ENCODE results near the gene CHST5. TPM values are rescaled to one million over a fixed set of nuclear protein-coding genes. Genes with fewer than 3 reads are reported as not detected.
"Not testable (repeated sequence)": the region's sequence is repeated elsewhere in the genome, so short reads cannot be mapped to it uniquely, and the experiment has no call there.

The CHST5 gene
- polyA plus RNA-seq, 1 donor from 2014 or later = 2.7 TPM

GRCh38 chr16:75501359-75501758, 34.5 kb downstream of the CHST5 start:
- Histone ChIP-seq H3K4me2 (ENCODE audit: low read length) (no peak overlapping the region), H3K9ac (ENCODE audit: low read length) (no peak overlapping the region), H3F3A (ENCODE audit: insufficient read depth, low read length, poor library complexity, severe bottlenecking) (no peaks in the 10 kb centered on the region), H3K79me2 (replicated peaks; ENCODE audit: insufficient read depth, low read length) (no peaks in the 10 kb centered on the region), H3K9me3 (ENCODE audit: low read length) (no peaks in the 10 kb centered on the region), H3K4me3 (ENCODE audit: low read length) (no peak overlapping the region), H4K20me1 (ENCODE audit: insufficient read depth) (no peaks in the 10 kb centered on the region), H3K9me2 (ENCODE audit: insufficient read depth, low read length) (no peaks in the 10 kb centered on the region), H2AFZ (ENCODE audit: low read depth, low read length) (no peak overlapping the region), H3K36me3 (ENCODE audit: insufficient read depth, low read length) (no peaks in the 10 kb centered on the region), H3K27me3 (ENCODE audit: insufficient read depth, low read depth, low read length) (no peaks in the 10 kb centered on the region), H3K27ac (ENCODE audit: low read length) (no peak overlapping the region)
- TF ChIP-seq, protein P1, sequence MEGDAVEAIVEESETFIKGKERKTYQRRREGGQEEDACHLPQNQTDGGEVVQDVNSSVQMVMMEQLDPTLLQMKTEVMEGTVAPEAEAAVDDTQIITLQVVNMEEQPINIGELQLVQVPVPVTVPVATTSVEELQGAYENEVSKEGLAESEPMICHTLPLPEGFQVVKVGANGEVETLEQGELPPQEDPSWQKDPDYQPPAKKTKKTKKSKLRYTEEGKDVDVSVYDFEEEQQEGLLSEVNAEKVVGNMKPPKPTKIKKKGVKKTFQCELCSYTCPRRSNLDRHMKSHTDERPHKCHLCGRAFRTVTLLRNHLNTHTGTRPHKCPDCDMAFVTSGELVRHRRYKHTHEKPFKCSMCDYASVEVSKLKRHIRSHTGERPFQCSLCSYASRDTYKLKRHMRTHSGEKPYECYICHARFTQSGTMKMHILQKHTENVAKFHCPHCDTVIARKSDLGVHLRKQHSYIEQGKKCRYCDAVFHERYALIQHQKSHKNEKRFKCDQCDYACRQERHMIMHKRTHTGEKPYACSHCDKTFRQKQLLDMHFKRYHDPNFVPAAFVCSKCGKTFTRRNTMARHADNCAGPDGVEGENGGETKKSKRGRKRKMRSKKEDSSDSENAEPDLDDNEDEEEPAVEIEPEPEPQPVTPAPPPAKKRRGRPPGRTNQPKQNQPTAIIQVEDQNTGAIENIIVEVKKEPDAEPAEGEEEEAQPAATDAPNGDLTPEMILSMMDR (IDR thresholded peaks at IDR 0.05; ENCODE audit: poor library complexity, severe bottlenecking) = no peak
- TF ChIP-seq REST (IDR thresholded peaks at IDR 0.05; ENCODE audit: borderline replicate concordance) (no peak), SMC3 (conservative IDR thresholded peaks at IDR 0.05; ENCODE audit: poor library complexity) (no peak), EZH2 (IDR thresholded peaks at IDR 0.05; ENCODE audit: borderline replicate concordance, insufficient read depth, low read length, poor library complexity, severe bottlenecking) (no peak), TAF1 (IDR thresholded peaks at IDR 0.05; ENCODE audit: low read depth) (no peak), RAD21 (conservative IDR thresholded peaks at IDR 0.05) (no peak), MXI1 (conservative IDR thresholded peaks at IDR 0.05; ENCODE audit: poor library complexity, severe bottlenecking) (no peak), POLR2AphosphoS5 (IDR thresholded peaks at IDR 0.05) (no peak), EP300 (conservative IDR thresholded peaks at IDR 0.05; ENCODE audit: poor library complexity, severe bottlenecking) (no peak)

DNA sequence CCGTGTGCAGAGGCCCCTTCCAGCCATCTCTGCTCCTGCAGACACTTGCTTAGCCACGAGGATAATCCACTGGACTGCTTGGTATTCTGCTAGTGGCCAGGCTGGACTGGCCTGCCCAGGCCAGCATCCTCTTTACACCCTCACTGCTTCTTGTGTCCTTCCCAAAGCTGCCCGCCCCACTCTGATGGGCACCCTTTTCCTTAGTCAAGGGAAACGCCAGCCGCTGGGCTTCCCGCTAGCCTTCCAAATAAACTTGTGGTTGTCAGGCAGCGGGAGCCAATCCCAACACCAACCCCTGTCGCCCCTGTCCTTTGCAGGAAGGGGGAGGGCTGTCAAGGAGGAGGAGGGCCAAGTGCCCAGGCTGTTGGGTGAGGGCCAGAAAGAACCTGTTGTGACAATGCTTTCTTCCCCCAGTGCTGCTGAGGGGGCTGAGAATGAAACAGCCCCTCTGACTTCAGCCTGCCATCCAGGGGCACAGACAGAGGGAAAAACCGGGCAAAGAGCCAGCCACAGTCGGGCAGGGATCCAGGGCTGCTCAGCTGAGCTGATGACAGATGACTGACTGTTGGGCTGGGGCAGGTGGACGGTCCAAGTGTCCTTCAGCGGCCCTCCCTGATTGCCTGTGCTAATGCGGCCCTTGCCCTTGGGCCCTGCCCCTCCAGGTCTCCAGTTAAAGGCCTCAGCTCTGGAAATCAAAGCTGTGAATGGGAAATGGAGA, 37.1 kb downstream of the CHST5 start:
- not testable (repeated sequence) for H3K9me3 ChIP-seq (ENCODE audit: low read length); H3K9me2 ChIP-seq (ENCODE audit: insufficient read depth, low read length); H3K4me3 ChIP-seq (ENCODE audit: low read length); H3F3A ChIP-seq (ENCODE audit: insufficient read depth, low read length, poor library complexity, severe bottlenecking); H3K27ac ChIP-seq (ENCODE audit: low read length); H2AFZ ChIP-seq (ENCODE audit: low read depth, low read length); H4K20me1 ChIP-seq (ENCODE audit: insufficient read depth); H3K4me2 ChIP-seq (ENCODE audit: low read length); H3K36me3 ChIP-seq (ENCODE audit: insufficient read depth, low read length); H3K79me2 ChIP-seq (replicated peaks; ENCODE audit: insufficient read depth, low read length); H3K9ac ChIP-seq (ENCODE audit: low read length)
- peaks cover 15% of the 10 kb centered on the region for H3K27me3 ChIP-seq (ENCODE audit: insufficient read depth, low read depth, low read length)

All from neural cell (in vitro differentiated cells).